ENCODE measurements around the gene GRIN1. TPM values are rescaled to one million over a fixed set of nuclear protein-coding genes. Genes with fewer than 3 reads are reported as not detected.

GRIN1 gene
- total and polyA plus RNA-seq, 12 donors: not detected

GRCh38 chr9:137105814-137106661 is 32.9 kb upstream of the GRIN1 start:
- Histone ChIP-seq H3K27me3 (no peaks in the 10 kb centered on the region), H3K4me1 (no peaks in the 10 kb centered on the region), H3K27ac (no peak overlapping the region), H3K9me3 (no peaks in the 10 kb centered on the region), H3K4me3 (no peak overlapping the region), H3K36me3 (peaks cover 0 to 97% (median 60%) of the 10 kb centered on the region in 9 donors)
- ATAC-seq (no peak), DNase-seq (no peak)
- intact Hi-C loops (cut with DNase I): no loop called here
- no peak for TF ChIP-seq CTCF (IDR thresholded peaks at IDR 0.05)
- WGBS, 2 donors: 94 to 96% methylated on average over 31 of the region's 31 CpGs

DNA sequence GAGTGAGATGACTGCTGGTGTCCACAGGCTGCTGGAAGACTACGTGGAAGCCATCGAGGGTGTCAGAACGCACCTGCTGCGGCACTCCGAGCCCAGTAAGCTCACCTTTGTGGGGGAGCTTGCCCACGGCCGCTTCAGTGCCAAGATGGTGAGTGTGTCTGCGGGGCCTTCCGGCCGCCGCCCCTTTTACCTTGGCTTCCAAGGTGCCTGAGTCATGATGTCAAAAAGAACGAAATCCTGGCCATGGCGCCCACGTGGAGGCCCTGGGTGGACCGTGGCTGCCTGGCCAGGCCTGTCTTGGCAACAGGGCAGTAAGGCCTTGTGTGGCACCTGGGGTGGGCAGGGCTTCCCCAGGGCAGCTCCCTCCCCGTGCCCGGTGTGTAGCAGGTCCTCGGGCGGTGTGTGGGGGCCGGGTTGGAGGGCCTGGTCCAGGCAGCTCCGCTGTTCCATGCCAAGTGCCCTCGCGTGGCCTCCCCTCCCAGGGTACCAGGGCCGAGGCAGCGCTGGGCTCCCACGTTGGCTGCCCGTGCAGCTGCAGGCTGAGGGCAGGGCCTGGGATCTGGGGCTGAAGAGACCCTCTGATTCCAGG is 32.2 kb upstream of the GRIN1 start:
- TF ChIP-seq CTCF (IDR thresholded peaks at IDR 0.05): no peak
- Histone ChIP-seq H3K4me3 (no peak overlapping the region), H3K27ac (no peak overlapping the region), H3K27me3 (no peaks in the 10 kb centered on the region), H3K4me1 (no peaks in the 10 kb centered on the region), H3K36me3 (peaks cover 0 to 95% (median 52%) of the 10 kb centered on the region in 9 donors), H3K9me3 (no peaks in the 10 kb centered on the region)
- intact Hi-C loops (cut with DNase I): no loop called here
- 92 to 95% methylated on average over 27 of the region's 27 CpGs for whole genome bisulfite sequencing, 2 donors
- DNase-seq (no peak), ATAC-seq (peak in 1 of 8 donors; percentile 6)

- DNase-seq (no peak), ATAC-seq (no peak)
- Histone ChIP-seq H3K4me1 (no peaks in the 10 kb centered on the region), H3K27me3 (no peaks in the 10 kb centered on the region), H3K36me3 (peaks cover 0 to 97% (median 57%) of the 10 kb centered on the region in 9 donors), H3K27ac (no peak overlapping the region), H3K4me3 (no peak overlapping the region), H3K9me3 (no peaks in the 10 kb centered on the region)
- intact Hi-C loops (cut with DNase I): no loop called here
- TF ChIP-seq CTCF (IDR thresholded peaks at IDR 0.05): no peak
- 95% methylated on average over 27 of the region's 27 CpGs for WGBS, 2 donors
Observed at GRCh38 chr9:137107312-137107921, 31.5 kb upstream of the GRIN1 start.

DNA sequence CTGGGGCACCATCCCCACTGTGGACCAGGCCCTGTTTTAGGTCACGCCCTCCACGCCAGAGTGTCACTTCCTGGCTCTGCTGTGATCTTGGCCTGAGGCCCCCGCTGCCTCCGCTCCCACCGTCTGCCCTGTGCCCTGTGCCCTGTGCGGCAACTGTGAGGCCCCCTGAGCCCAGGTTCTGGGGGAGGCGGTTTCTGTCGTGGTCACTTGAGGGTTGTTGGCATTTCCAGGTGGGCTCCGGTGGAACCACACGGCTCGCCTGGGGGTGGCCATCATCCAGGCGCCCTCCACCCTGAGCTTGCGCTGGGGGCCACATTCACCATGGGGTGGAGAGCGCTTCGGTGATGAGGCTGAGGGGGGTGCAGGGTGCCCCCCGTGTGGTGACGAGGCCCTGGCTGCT is 31.0 kb upstream of the GRIN1 start:
- no peak overlapping the region for H3K27ac ChIP-seq
- peaks cover 0 to under 1% (median 0%) of the 10 kb centered on the region in 9 donors for H3K4me1 ChIP-seq
- ATAC-seq (no peak), DNase-seq (no peak)
- no peak overlapping the region for H3K4me3 ChIP-seq
- WGBS, 2 donors: 95 to 97% methylated on average over 17 of the region's 17 CpGs
- H3K27me3 ChIP-seq: no peaks in the 10 kb centered on the region
- intact Hi-C loops (cut with DNase I): no loop called here
- peaks cover 0 to 98% (median 61%) of the 10 kb centered on the region in 9 donors for H3K36me3 ChIP-seq
- TF ChIP-seq CTCF (IDR thresholded peaks at IDR 0.05): no peak
- H3K9me3 ChIP-seq: no peaks in the 10 kb centered on the region
